PC-3 (cell line): ENCODE results near the gene ZBTB7C. TPM values are rescaled to one million over a fixed set of nuclear protein-coding genes. Genes with fewer than 3 reads are reported as not detected.
A peak's percentile ranks its signal among the peaks of the same experiment; 100 is the strongest.

Source experiments
- ATAC-seq: fragments of 200-7000 bp; cut with Tn5 transposase; 2 replicates; pipeline ENCODE4 v1.9.1; 2020; ENCODE audit warnings: mild to moderate bottlenecking, moderate library complexity
- BruUV-seq: library from RNA; stranded (reverse); fragments of 400-500 nt; replicated peaks from 2 replicates; lab custom pipeline; 2021; lab: Mats Ljungman, UMichigan
- CTCF ChIA-PET: fragments of 300-600 bp; sonication (Branson Sonifier 250); formaldehyde crosslinking; loops from one replicate; lab custom pipeline; 2022; ENCODE audit warnings: antibody characterized with exemption; lab: Charles Lee
- POLR2A ChIA-PET: fragments of 300-600 bp; sonication (Branson Sonifier 250); formaldehyde crosslinking; loops from one replicate; lab custom pipeline; 2022; ENCODE audit warnings: antibody characterized with exemption; ENCODE audit not compliant: unreplicated experiment; lab: Charles Lee
- DNase-seq: peaks from one replicate; pipeline ENCODE4 v3.0.0-alpha.2; 2015
- H2AFZ ChIP-seq: fragments of 300-600 bp; sonication (generic); 2 replicates; pipeline ENCODE4 v1.6.0; 2016; ENCODE audit warnings: antibody characterized with exemption, low read length
- H3F3A ChIP-seq: fragments of 300-600 bp; sonication (generic); one replicate; pipeline ENCODE4 v1.6.0; 2017; ENCODE audit warnings: antibody characterized with exemption, low read length, control low read depth, mild to moderate bottlenecking; ENCODE audit not compliant: unreplicated experiment
- H3K27ac ChIP-seq: fragments of 300-600 bp; sonication (generic); 2 replicates; pipeline ENCODE4 v1.5.1; 2016; ENCODE audit warnings: mild to moderate bottlenecking, low read length
- H3K27me3 ChIP-seq: fragments of 300-600 bp; sonication (generic); 2 replicates; pipeline ENCODE4 v1.6.1; 2016; ENCODE audit warnings: low read length, mixed read lengths
- H3K36me3 ChIP-seq: fragments of 300-600 bp; sonication (generic); 2 replicates; pipeline ENCODE4 v1.6.1; 2016; ENCODE audit warnings: low read depth, mixed run types, low read length, mixed read lengths
- H3K4me1 ChIP-seq: fragments of 300-600 bp; sonication (generic); 2 replicates; pipeline ENCODE4 v1.5.1; 2016; ENCODE audit warnings: low read length; ENCODE audit not compliant: insufficient read depth
- H3K4me2 ChIP-seq: fragments of 300-600 bp; sonication (generic); 2 replicates; pipeline ENCODE4 v1.6.0; 2016; ENCODE audit warnings: low read length
- H3K4me3 ChIP-seq: fragments of 300-600 bp; sonication (generic); 2 replicates; pipeline ENCODE4 v1.5.1; 2016; ENCODE audit warnings: mild to moderate bottlenecking, low read length, mixed read lengths
- H3K79me2 ChIP-seq: fragments of 300-600 bp; sonication (generic); 2 replicates; pipeline ENCODE4 v1.6.1; 2017; ENCODE audit warnings: low read length, mixed read lengths
- H3K9ac ChIP-seq: fragments of 300-600 bp; sonication (generic); 2 replicates; pipeline ENCODE4 v1.6.0; 2016; ENCODE audit warnings: mild to moderate bottlenecking, low read length
- H3K9me2 ChIP-seq: fragments of 300-600 bp; sonication (generic); replicated peaks from 2 replicates; pipeline ENCODE4 v1.6.1; 2016; ENCODE audit warnings: mixed run types, low read length, mixed read lengths
- H3K9me3 ChIP-seq: fragments of 300-600 bp; sonication (generic); 2 replicates; pipeline ENCODE4 v1.6.1; 2016; ENCODE audit warnings: low read length, mixed read lengths
- H4K20me1 ChIP-seq: fragments of 300-600 bp; sonication (generic); 2 replicates; pipeline ENCODE4 v1.6.1; 2016; ENCODE audit warnings: low read length, mixed read lengths
- CTCF ChIP-seq: fragments of 300-600 bp; sonication (generic); conservative IDR thresholded peaks from 2 replicates; pipeline ENCODE4 v1.5.1; 2017; ENCODE audit warnings: antibody characterized with exemption, low read depth, mild to moderate bottlenecking, low read length
- EZH2 ChIP-seq: fragments of 300-600 bp; sonication (generic); IDR thresholded peaks from one replicate; pipeline ENCODE4 v1.6.1; 2017; ENCODE audit warnings: antibody characterized with exemption, mild to moderate bottlenecking, low read length; ENCODE audit not compliant: unreplicated experiment
- EZH2phosphoT487 ChIP-seq: fragments of 300-600 bp; sonication (generic); IDR thresholded peaks from 2 replicates; pipeline ENCODE4 v1.6.1; 2018; ENCODE audit warnings: mild to moderate bottlenecking, antibody characterized with exemption, low read length, borderline replicate concordance
- intact Hi-C: fragments of 100-400 bp; cut with micrococcal nuclease; formaldehyde crosslinking; loops from 2 replicates; pipeline ENCODE4 v1.9.0; 2023
- total RNA-seq: library from RNA; depleted of rRNA; stranded (reverse); fragments of >200 nt; gene quantifications from 2 replicates; pipeline ENCODE4 v1.2.3, GENCODE V29; 2014

ZBTB7C gene
- total RNA-seq, 1 experiment from 2014 or later, result 1.3 TPM

GRCh38 chr18:48227206-48227605 lies 182.0 kb downstream of the ZBTB7C start:
- Histone ChIP-seq H3K4me2 (peak overlapping the region; percentile 41; the same call in 1 of the 2 replicates), H3K9ac (no peak overlapping the region), H3K4me1 (peaks cover 13% of the 10 kb centered on the region), H2AFZ (no peak overlapping the region), H3F3A (no peaks in the 10 kb centered on the region), H3K79me2 (no peaks in the 10 kb centered on the region), H3K9me3 (no peaks in the 10 kb centered on the region), H4K20me1 (no peaks in the 10 kb centered on the region), H3K4me3 (no peak overlapping the region), H3K27me3 (no peaks in the 10 kb centered on the region), H3K9me2 (no peaks in the 10 kb centered on the region), H3K27ac (peak overlapping the region; percentile 55; the same call in 1 of the 2 replicates), H3K36me3 (no peaks in the 10 kb centered on the region)
- ATAC-seq (peak; percentile 91), DNase-seq (peak; percentile 73)
- ChIA-PET CTCF (interaction anchor here (0.7 kb wide), 1 partner anchor 208 kb away, joined by 4 read pairs; no protein-coding TSS in a partner anchor), POLR2A (no interaction called here)
- no TSS peak for BruUV-seq
- TF ChIP-seq EZH2phosphoT487, result no peak
- TF ChIP-seq EZH2, result no peak
- intact Hi-C loops, result loop anchor here (5.0 kb wide), 1 partner anchor 195 kb away; no protein-coding TSS in a partner anchor

- Histone ChIP-seq H3K4me1 (peaks cover 13% of the 10 kb centered on the region), H3F3A (no peaks in the 10 kb centered on the region), H3K27ac (no peak overlapping the region), H3K4me3 (no peak overlapping the region), H3K9ac (no peak overlapping the region), H4K20me1 (no peaks in the 10 kb centered on the region), H3K79me2 (no peaks in the 10 kb centered on the region), H2AFZ (no peak overlapping the region), H3K36me3 (no peaks in the 10 kb centered on the region), H3K9me2 (no peaks in the 10 kb centered on the region), H3K27me3 (no peaks in the 10 kb centered on the region), H3K9me3 (no peaks in the 10 kb centered on the region), H3K4me2 (no peak overlapping the region)
- ChIA-PET CTCF (no interaction called here), POLR2A (no interaction called here)
- TF ChIP-seq CTCF (no peak), EZH2phosphoT487 (no peak), EZH2 (no peak)
- intact Hi-C loops, result loop anchor here (5.0 kb wide), 1 partner anchor 194 kb away; no protein-coding TSS in a partner anchor
- DNase-seq (no peak), ATAC-seq (no peak)
- no TSS peak for BruUV-seq
Measured at GRCh38 chr18:48226401-48226800, 182.8 kb downstream of the ZBTB7C start.

- H3K27me3 ChIP-seq, result no peaks in the 10 kb centered on the region
- ATAC-seq, result no peak
- no peaks in the 10 kb centered on the region for H3F3A ChIP-seq
- H3K4me2 ChIP-seq, result no peak overlapping the region
- H3K36me3 ChIP-seq, result no peaks in the 10 kb centered on the region
- no peak overlapping the region for H3K9ac ChIP-seq
- intact Hi-C loops, result no loop called here
- no peak overlapping the region for H3K4me3 ChIP-seq
- H3K9me2 ChIP-seq, result no peaks in the 10 kb centered on the region
- POLR2A ChIA-PET, result no interaction called here
- H3K27ac ChIP-seq, result no peak overlapping the region
- DNase-seq, result peak; percentile 50
- CTCF ChIA-PET, result no interaction called here
- H4K20me1 ChIP-seq, result no peaks in the 10 kb centered on the region
- H2AFZ ChIP-seq, result no peak overlapping the region
- BruUV-seq, result no TSS peak
- TF ChIP-seq EZH2 (no peak), CTCF (no peak), EZH2phosphoT487 (no peak)
- no peaks in the 10 kb centered on the region for H3K4me1 ChIP-seq
- no peaks in the 10 kb centered on the region for H3K79me2 ChIP-seq
- H3K9me3 ChIP-seq, result no peaks in the 10 kb centered on the region
Measured at GRCh38 chr18:48222118-48222517, 187.1 kb downstream of the ZBTB7C start.
